GM23338 (cell line): ENCODE results near the gene F13A1. TPM values are rescaled to one million over a fixed set of nuclear protein-coding genes. Genes with fewer than 3 reads are reported as not detected.

Experiments used
- ATAC-seq: fragments of 200-7000 bp; cut with Tn5 transposase; 3 replicates; pipeline ENCODE4 v1.9.1; 2020
- DNase-seq: peaks from one replicate; pipeline ENCODE4 v3.0.0-alpha.2; 2015; ENCODE audit warnings: low spot score
- H2AFZ ChIP-seq: fragments of 200-600 bp; sonication (generic); 2 replicates; pipeline ENCODE4 v1.8.0; 2016; ENCODE audit warnings: antibody characterized with exemption, mild to moderate bottlenecking, moderate library complexity
- H3F3A ChIP-seq: fragments of 200-600 bp; sonication (generic); replicated peaks from 2 replicates; pipeline ENCODE4 v1.8.0; 2017; ENCODE audit warnings: antibody characterized with exemption, mixed run types, low read depth
- H3K27ac ChIP-seq: fragments of 200-600 bp; sonication (generic); 2 replicates; pipeline ENCODE4 v1.6.1; 2016; ENCODE audit warnings: low read depth
- H3K27me3 ChIP-seq: fragments of 200-600 bp; sonication (generic); 2 replicates; pipeline ENCODE4 v1.8.0; 2016; ENCODE audit warnings: mild to moderate bottlenecking, mixed run types, moderate library complexity; ENCODE audit not compliant: insufficient read depth
- H3K36me3 ChIP-seq: fragments of 200-600 bp; sonication (generic); 2 replicates; pipeline ENCODE4 v1.8.0; 2016; ENCODE audit warnings: mild to moderate bottlenecking; ENCODE audit not compliant: insufficient read depth
- H3K4me1 ChIP-seq: fragments of 200-600 bp; sonication (generic); 2 replicates; pipeline ENCODE4 v1.8.0; 2016; ENCODE audit warnings: mild to moderate bottlenecking, moderate library complexity; ENCODE audit not compliant: insufficient read depth
- H3K4me2 ChIP-seq: fragments of 200-600 bp; sonication (generic); 2 replicates; pipeline ENCODE4 v1.7.1; 2017; ENCODE audit warnings: mixed run types
- H3K4me3 ChIP-seq: fragments of 200-600 bp; sonication (generic); 2 replicates; pipeline ENCODE4 v1.6.1; 2016; ENCODE audit warnings: mixed run types
- H3K79me2 ChIP-seq: fragments of 200-600 bp; sonication (generic); replicated peaks from 2 replicates; pipeline ENCODE4 v1.8.0; 2017; ENCODE audit warnings: mild to moderate bottlenecking; ENCODE audit not compliant: insufficient read depth
- H3K9me2 ChIP-seq: fragments of 200-600 bp; sonication (generic); 2 replicates; pipeline ENCODE4 v1.8.0; 2017; ENCODE audit not compliant: insufficient read depth
- H4K20me1 ChIP-seq: fragments of 200-600 bp; sonication (generic); replicated peaks from 2 replicates; pipeline ENCODE4 v1.8.0; 2017; ENCODE audit warnings: mild to moderate bottlenecking; ENCODE audit not compliant: insufficient read depth
- H3K27ac Mint-ChIP-seq: 2 replicates; pipeline ENCODE4 v1.8.0; 2020; ENCODE audit warnings: inconsistent platforms, mild to moderate bottlenecking, moderate library complexity, mixed read lengths
- H3K27me3 Mint-ChIP-seq: 3 replicates; pipeline ENCODE4 v1.8.0; 2022; ENCODE audit warnings: low read depth, mild to moderate bottlenecking, moderate library complexity, mixed read lengths, inconsistent platforms; ENCODE audit not compliant: insufficient read depth, poor library complexity
- H3K36me3 Mint-ChIP-seq: 3 replicates; pipeline ENCODE4 v1.8.0; 2021; ENCODE audit warnings: low read depth, mild to moderate bottlenecking, inconsistent platforms, moderate library complexity, mixed read lengths
- H3K4me1 Mint-ChIP-seq: 3 replicates; pipeline ENCODE4 v1.8.0; 2020; ENCODE audit warnings: mild to moderate bottlenecking, inconsistent platforms, mixed read lengths
- H3K4me3 Mint-ChIP-seq: 3 replicates; pipeline ENCODE4 v1.8.0; 2021; ENCODE audit warnings: moderate library complexity, mild to moderate bottlenecking, inconsistent platforms, mixed read lengths
- H3K9me3 Mint-ChIP-seq: 3 replicates; pipeline ENCODE4 v1.8.0; 2020; ENCODE audit warnings: moderate library complexity, mild to moderate bottlenecking, inconsistent platforms, mixed read lengths
- EZH2phosphoT487 ChIP-seq: fragments of 200-600 bp; sonication (generic); IDR thresholded peaks from one replicate; pipeline ENCODE4 v1.8.1; 2018; ENCODE audit warnings: antibody characterized with exemption; ENCODE audit not compliant: unreplicated experiment
- JUNB ChIP-seq: IDR thresholded peaks from one replicate; pipeline ENCODE4 v1.6.1; 2016; ENCODE audit warnings: antibody characterized with exemption; ENCODE audit not compliant: unreplicated experiment
- NANOG ChIP-seq: IDR thresholded peaks from 2 replicates; pipeline ENCODE4 v1.6.1; 2016; ENCODE audit warnings: antibody characterized with exemption, borderline replicate concordance
- POLR2AphosphoS5 ChIP-seq: IDR thresholded peaks from 2 replicates; pipeline ENCODE4 v1.6.1; 2016; ENCODE audit warnings: antibody characterized with exemption, low read depth
- STAT1 ChIP-seq: IDR thresholded peaks from one replicate; pipeline ENCODE4 v1.6.1; 2016; ENCODE audit warnings: antibody characterized with exemption; ENCODE audit not compliant: unreplicated experiment
- ZNF114 ChIP-seq: fragments of 250-450 bp; sonication (Bioruptor Pico); IDR thresholded peaks from 2 replicates; pipeline ENCODE4 v1.5.0; 2020; ENCODE audit warnings: mild to moderate bottlenecking, moderate library complexity
- polyA plus RNA-seq: library from polyadenylated mRNA; unstranded; fragments of >200 nt; fragmentation: Nextera tagmentation; extraction: Ambion mirVana; gene quantifications from 2 replicates; pipeline ENCODE4 v1.2.1, GENCODE V29; 2016
- total RNA-seq: library from RNA; depleted of rRNA; stranded (reverse); fragments of >200 nt; shearing (Covaris generic); gene quantifications from 2 replicates; pipeline ENCODE4 v1.2.3, GENCODE V29; 2014
- TF ChIP-seq, protein P1 (sequence below), 2 experiments: fragments of 200-600 bp in 1 of 2; sonication (generic) in 1 of 2; conservative IDR thresholded peaks; 2 replicates each; pipeline versions ENCODE4 v1.5.1 to v1.6.1; 2016 to 2017; ENCODE audit warnings: antibody characterized with exemption in 2 of 2, low read depth in 2 of 2, mild to moderate bottlenecking in 2 of 2, moderate library complexity in 1 of 2
- TF ChIP-seq, protein P2 (sequence below): IDR thresholded peaks from 2 replicates; pipeline ENCODE4 v1.6.1; 2016; ENCODE audit warnings: antibody characterized with exemption
- TF ChIP-seq, protein P3 (sequence below): IDR thresholded peaks from one replicate; pipeline ENCODE4 v1.6.1; 2018; ENCODE audit warnings: antibody characterized with exemption; ENCODE audit not compliant: unreplicated experiment
- TF ChIP-seq, protein P4 (sequence below): fragments of 250-450 bp; sonication (Bioruptor Pico); IDR thresholded peaks from 2 replicates; pipeline ENCODE4 v1.5.0; 2020; ENCODE audit warnings: mild to moderate bottlenecking, moderate library complexity

F13A1 gene
- total and polyA plus RNA-seq, 2 experiments from 2014 or later = 0.31 to 0.32 TPM

GRCh38 chr6:6227896-6228295, 92.6 kb downstream of the F13A1 start (continued):
- TF ChIP-seq, protein P1, sequence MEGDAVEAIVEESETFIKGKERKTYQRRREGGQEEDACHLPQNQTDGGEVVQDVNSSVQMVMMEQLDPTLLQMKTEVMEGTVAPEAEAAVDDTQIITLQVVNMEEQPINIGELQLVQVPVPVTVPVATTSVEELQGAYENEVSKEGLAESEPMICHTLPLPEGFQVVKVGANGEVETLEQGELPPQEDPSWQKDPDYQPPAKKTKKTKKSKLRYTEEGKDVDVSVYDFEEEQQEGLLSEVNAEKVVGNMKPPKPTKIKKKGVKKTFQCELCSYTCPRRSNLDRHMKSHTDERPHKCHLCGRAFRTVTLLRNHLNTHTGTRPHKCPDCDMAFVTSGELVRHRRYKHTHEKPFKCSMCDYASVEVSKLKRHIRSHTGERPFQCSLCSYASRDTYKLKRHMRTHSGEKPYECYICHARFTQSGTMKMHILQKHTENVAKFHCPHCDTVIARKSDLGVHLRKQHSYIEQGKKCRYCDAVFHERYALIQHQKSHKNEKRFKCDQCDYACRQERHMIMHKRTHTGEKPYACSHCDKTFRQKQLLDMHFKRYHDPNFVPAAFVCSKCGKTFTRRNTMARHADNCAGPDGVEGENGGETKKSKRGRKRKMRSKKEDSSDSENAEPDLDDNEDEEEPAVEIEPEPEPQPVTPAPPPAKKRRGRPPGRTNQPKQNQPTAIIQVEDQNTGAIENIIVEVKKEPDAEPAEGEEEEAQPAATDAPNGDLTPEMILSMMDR (conservative IDR thresholded peaks at IDR 0.05; ENCODE audit: low read depth in 2 of 2) = no peak
- TF ChIP-seq JUNB = no peak
- no peak for TF ChIP-seq ZNF114 (CRISPR knock-in tag)
- TF ChIP-seq, protein P2, sequence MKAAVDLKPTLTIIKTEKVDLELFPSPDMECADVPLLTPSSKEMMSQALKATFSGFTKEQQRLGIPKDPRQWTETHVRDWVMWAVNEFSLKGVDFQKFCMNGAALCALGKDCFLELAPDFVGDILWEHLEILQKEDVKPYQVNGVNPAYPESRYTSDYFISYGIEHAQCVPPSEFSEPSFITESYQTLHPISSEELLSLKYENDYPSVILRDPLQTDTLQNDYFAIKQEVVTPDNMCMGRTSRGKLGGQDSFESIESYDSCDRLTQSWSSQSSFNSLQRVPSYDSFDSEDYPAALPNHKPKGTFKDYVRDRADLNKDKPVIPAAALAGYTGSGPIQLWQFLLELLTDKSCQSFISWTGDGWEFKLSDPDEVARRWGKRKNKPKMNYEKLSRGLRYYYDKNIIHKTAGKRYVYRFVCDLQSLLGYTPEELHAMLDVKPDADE = no peak
- TF ChIP-seq POLR2AphosphoS5 = no peak
- TF ChIP-seq STAT1 = no peak

- H2AFZ ChIP-seq = no peak overlapping the region
- H3K27ac ChIP-seq = no peak overlapping the region
- H3K27me3 ChIP-seq = no peaks in the 10 kb centered on the region
- H4K20me1 ChIP-seq = no peaks in the 10 kb centered on the region
- H3K4me3 Mint-ChIP-seq = no peak overlapping the region
- peaks cover 7% of the 10 kb centered on the region for H3K9me2 ChIP-seq
- no peaks in the 10 kb centered on the region for H3K27me3 Mint-ChIP-seq
- H3K36me3 Mint-ChIP-seq = no peaks in the 10 kb centered on the region
- H3K4me2 ChIP-seq = no peak overlapping the region
- H3K79me2 ChIP-seq = no peaks in the 10 kb centered on the region
- no peak for ATAC-seq
- DNase-seq = no peak
- H3K27ac Mint-ChIP-seq = no peak overlapping the region
- H3K4me1 ChIP-seq = no peaks in the 10 kb centered on the region
- no peaks in the 10 kb centered on the region for H3K36me3 ChIP-seq
- no peaks in the 10 kb centered on the region for H3F3A ChIP-seq
- peaks cover 6% of the 10 kb centered on the region; the same call in 2 of the 3 replicates for H3K4me1 Mint-ChIP-seq
- H3K4me3 ChIP-seq = no peak overlapping the region
- no peaks in the 10 kb centered on the region for H3K9me3 Mint-ChIP-seq
- TF ChIP-seq STAT1 (no peak), NANOG (no peak), ZNF114 (CRISPR knock-in tag) (no peak), JUNB (no peak), EZH2phosphoT487 (no peak), POLR2AphosphoS5 (no peak)
- TF ChIP-seq, protein P3, sequence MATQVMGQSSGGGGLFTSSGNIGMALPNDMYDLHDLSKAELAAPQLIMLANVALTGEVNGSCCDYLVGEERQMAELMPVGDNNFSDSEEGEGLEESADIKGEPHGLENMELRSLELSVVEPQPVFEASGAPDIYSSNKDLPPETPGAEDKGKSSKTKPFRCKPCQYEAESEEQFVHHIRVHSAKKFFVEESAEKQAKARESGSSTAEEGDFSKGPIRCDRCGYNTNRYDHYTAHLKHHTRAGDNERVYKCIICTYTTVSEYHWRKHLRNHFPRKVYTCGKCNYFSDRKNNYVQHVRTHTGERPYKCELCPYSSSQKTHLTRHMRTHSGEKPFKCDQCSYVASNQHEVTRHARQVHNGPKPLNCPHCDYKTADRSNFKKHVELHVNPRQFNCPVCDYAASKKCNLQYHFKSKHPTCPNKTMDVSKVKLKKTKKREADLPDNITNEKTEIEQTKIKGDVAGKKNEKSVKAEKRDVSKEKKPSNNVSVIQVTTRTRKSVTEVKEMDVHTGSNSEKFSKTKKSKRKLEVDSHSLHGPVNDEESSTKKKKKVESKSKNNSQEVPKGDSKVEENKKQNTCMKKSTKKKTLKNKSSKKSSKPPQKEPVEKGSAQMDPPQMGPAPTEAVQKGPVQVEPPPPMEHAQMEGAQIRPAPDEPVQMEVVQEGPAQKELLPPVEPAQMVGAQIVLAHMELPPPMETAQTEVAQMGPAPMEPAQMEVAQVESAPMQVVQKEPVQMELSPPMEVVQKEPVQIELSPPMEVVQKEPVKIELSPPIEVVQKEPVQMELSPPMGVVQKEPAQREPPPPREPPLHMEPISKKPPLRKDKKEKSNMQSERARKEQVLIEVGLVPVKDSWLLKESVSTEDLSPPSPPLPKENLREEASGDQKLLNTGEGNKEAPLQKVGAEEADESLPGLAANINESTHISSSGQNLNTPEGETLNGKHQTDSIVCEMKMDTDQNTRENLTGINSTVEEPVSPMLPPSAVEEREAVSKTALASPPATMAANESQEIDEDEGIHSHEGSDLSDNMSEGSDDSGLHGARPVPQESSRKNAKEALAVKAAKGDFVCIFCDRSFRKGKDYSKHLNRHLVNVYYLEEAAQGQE = no peak
- TF ChIP-seq, protein P4, sequence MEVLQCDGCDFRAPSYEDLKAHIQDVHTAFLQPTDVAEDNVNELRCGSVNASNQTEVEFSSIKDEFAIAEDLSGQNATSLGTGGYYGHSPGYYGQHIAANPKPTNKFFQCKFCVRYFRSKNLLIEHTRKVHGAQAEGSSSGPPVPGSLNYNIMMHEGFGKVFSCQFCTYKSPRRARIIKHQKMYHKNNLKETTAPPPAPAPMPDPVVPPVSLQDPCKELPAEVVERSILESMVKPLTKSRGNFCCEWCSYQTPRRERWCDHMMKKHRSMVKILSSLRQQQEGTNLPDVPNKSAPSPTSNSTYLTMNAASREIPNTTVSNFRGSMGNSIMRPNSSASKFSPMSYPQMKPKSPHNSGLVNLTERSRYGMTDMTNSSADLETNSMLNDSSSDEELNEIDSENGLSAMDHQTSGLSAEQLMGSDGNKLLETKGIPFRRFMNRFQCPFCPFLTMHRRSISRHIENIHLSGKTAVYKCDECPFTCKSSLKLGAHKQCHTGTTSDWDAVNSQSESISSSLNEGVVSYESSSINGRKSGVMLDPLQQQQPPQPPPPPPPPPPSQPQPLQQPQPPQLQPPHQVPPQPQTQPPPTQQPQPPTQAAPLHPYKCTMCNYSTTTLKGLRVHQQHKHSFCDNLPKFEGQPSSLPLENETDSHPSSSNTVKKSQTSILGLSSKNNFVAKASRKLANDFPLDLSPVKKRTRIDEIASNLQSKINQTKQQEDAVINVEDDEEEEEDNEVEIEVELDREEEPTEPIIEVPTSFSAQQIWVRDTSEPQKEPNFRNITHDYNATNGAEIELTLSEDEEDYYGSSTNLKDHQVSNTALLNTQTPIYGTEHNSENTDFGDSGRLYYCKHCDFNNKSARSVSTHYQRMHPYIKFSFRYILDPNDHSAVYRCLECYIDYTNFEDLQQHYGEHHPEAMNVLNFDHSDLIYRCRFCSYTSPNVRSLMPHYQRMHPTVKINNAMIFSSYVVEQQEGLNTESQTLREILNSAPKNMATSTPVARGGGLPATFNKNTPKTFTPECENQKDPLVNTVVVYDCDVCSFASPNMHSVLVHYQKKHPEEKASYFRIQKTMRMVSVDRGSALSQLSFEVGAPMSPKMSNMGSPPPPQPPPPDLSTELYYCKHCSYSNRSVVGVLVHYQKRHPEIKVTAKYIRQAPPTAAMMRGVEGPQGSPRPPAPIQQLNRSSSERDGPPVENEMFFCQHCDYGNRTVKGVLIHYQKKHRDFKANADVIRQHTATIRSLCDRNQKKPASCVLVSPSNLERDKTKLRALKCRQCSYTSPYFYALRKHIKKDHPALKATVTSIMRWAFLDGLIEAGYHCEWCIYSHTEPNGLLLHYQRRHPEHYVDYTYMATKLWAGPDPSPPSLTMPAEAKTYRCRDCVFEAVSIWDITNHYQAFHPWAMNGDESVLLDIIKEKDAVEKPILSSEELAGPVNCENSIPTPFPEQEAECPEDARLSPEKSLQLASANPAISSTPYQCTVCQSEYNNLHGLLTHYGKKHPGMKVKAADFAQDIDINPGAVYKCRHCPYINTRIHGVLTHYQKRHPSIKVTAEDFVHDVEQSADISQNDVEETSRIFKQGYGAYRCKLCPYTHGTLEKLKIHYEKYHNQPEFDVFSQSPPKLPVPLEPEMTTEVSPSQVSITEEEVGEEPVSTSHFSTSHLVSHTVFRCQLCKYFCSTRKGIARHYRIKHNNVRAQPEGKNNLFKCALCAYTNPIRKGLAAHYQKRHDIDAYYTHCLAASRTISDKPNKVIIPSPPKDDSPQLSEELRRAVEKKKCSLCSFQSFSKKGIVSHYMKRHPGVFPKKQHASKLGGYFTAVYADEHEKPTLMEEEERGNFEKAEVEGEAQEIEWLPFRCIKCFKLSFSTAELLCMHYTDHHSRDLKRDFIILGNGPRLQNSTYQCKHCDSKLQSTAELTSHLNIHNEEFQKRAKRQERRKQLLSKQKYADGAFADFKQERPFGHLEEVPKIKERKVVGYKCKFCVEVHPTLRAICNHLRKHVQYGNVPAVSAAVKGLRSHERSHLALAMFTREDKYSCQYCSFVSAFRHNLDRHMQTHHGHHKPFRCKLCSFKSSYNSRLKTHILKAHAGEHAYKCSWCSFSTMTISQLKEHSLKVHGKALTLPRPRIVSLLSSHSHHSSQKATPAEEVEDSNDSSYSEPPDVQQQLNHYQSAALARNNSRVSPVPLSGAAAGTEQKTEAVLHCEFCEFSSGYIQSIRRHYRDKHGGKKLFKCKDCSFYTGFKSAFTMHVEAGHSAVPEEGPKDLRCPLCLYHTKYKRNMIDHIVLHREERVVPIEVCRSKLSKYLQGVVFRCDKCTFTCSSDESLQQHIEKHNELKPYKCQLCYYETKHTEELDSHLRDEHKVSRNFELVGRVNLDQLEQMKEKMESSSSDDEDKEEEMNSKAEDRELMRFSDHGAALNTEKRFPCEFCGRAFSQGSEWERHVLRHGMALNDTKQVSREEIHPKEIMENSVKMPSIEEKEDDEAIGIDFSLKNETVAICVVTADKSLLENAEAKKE = no peak
- TF ChIP-seq, protein P2 = no peak
These were observed 94.5 kb downstream of the F13A1 start for GRCh38 chr6:6225885-6226529.
